Measurements from ENCODE around the gene SYNM.

The SYNM gene

GRCh38 chr15:99174567-99175395, 69.9 kb downstream of the SYNM start:
- no peak for DNase-seq (ENCODE audit: low read depth, low spot score)
- in situ Hi-C loops (cut with HindIII; ENCODE audit: low sequenced_read_pairs): no loop called here
- H3K4me3 ChIP-seq (ENCODE audit: low read depth, low read length): no peak overlapping the region
- no peak for TF ChIP-seq CTCF (IDR thresholded peaks at IDR 0.05; ENCODE audit: low read depth, low read length)

- in situ Hi-C loops (cut with HindIII; ENCODE audit: low sequenced_read_pairs): no loop called here
- TF ChIP-seq CTCF (IDR thresholded peaks at IDR 0.05; ENCODE audit: low read depth, low read length): no peak
- DNase-seq (ENCODE audit: low read depth, low spot score): no peak
- H3K4me3 ChIP-seq (ENCODE audit: low read depth, low read length): no peak overlapping the region
Observed at GRCh38 chr15:99176757-99177156, 71.9 kb downstream of the SYNM start.

- in situ Hi-C loops (cut with HindIII; ENCODE audit: low sequenced_read_pairs): no loop called here
- DNase-seq (ENCODE audit: low read depth, low spot score): no peak
- no peak for TF ChIP-seq CTCF (IDR thresholded peaks at IDR 0.05; ENCODE audit: low read depth, low read length)
Observed at GRCh38 chr15:99177679-99178078, 72.8 kb downstream of the SYNM start.

GRCh38 chr15:99180086-99180963, 75.4 kb downstream of the SYNM start:
- no peak for TF ChIP-seq CTCF (IDR thresholded peaks at IDR 0.05; ENCODE audit: low read depth, low read length)
- DNase-seq (ENCODE audit: low read depth, low spot score): no peak
- H3K4me3 ChIP-seq (ENCODE audit: low read depth, low read length): no peak overlapping the region
- in situ Hi-C loops (cut with HindIII; ENCODE audit: low sequenced_read_pairs): no loop called here

More at GRCh38 chr15:99177679-99178078, 72.8 kb downstream of the SYNM start:
- no peak overlapping the region for H3K4me3 ChIP-seq (ENCODE audit: low read depth, low read length)

GRCh38 chr15:99180964-99181306, 76.1 kb downstream of the SYNM start:
- TF ChIP-seq CTCF (IDR thresholded peaks at IDR 0.05; ENCODE audit: low read depth, low read length): no peak
- H3K4me3 ChIP-seq (ENCODE audit: low read depth, low read length): no peak overlapping the region
- in situ Hi-C loops (cut with HindIII; ENCODE audit: low sequenced_read_pairs): no loop called here
- DNase-seq (ENCODE audit: low read depth, low spot score): no peak

GRCh38 chr15:99181545-99181971, 76.7 kb downstream of the SYNM start:
- no peak for TF ChIP-seq CTCF (IDR thresholded peaks at IDR 0.05; ENCODE audit: low read depth, low read length)
- no peak for DNase-seq (ENCODE audit: low read depth, low spot score)
- no peak overlapping the region for H3K4me3 ChIP-seq (ENCODE audit: low read depth, low read length)
- in situ Hi-C loops (cut with HindIII; ENCODE audit: low sequenced_read_pairs): no loop called here

All from astrocyte of the spinal cord (primary cell).